Anterior cingulate cortex (tissue), 58 donors: ENCODE data around the gene GATA2.

ENCODE experiments used
- DNase-seq, 58 donors: peaks; one replicate each; lab custom pipeline; 2025; lab: John Stamatoyannopoulos, UW

Gene GATA2

GRCh38 chr3:128489674-128489926 lies 3.4 kb downstream of the GATA2 start:
- DNase-seq, result no peak

- DNase-seq, result no peak
Observed at GRCh38 chr3:128488991-128489673, 3.9 kb downstream of the GATA2 start.

DNA sequence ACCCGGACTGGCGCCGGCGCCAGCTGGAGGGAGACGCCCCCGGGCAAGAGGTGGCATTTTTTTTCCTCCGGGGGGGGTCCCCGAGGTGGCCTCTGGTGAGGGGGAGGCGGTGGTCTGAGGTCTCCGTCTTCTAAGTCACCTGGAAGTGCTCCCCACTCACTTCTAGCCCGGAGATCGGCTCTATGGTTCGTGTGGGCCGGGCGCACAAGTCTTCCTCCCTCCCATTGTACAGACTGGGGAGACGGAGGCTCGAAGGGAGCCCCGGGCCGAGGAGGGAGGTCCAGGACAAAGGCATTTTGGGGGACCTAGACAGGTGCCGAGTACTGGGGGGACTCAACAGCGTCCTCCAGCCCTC lies 4.4 kb downstream of the GATA2 start:
- no peak for DNase-seq

DNA sequence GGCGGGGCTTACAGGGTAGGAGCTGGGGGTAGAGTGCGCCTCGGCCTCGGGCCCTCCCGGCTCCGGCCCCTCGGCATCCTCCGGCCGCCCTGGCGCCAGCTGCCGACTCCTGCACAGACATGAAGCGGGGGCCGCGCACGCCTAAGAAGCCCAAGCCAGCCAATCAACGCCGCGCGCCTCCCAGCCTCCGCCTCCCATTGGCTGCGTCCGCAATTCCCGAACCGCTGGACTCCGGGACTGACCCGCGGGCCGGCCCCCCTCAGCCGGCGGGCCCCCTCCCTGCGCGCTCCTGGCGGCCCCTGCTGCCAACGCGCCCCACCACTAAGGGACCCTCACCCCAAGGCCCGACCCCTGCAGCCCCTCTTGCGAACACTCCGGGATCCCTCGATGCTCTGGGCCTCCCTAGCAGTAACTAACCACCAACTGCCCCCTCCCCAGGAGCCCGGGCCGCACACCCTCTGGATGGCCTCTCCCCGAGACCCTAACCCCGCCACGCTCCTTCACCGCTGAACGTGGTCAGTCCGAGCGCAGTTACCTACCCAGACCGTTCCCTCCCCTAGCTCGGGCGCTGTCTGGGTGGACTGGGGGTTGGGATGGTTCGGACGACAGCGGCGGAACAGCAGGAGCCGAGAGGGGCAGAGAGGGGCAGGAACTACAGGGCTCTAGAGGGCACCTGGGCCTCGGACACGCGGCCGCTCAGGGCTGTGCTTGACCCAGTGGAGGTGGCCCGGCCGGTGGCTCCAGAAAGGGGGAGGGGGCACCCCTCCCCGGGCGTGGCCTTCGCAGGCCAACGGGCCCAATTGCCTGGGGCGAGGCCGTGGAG lies 5.0 kb downstream of the GATA2 start:
- DNase-seq, result peak in 32 of 58 donors; percentile 1 to 55 (median 10)

DNA sequence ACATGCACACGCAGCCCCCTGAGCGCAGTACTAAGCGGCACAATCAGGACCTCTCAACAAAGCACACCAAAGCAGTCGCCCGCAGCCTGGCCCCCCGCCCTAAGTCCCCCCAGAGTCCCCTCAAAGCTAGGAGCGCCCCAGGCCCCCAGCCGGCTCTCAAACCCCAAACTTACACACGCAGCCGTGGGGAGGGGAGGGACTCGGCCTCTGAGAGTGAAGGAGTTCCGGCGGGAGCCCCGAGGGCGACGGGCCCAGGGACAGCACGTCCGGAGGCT lies 5.5 kb downstream of the GATA2 start:
- DNase-seq, result no peak

DNA sequence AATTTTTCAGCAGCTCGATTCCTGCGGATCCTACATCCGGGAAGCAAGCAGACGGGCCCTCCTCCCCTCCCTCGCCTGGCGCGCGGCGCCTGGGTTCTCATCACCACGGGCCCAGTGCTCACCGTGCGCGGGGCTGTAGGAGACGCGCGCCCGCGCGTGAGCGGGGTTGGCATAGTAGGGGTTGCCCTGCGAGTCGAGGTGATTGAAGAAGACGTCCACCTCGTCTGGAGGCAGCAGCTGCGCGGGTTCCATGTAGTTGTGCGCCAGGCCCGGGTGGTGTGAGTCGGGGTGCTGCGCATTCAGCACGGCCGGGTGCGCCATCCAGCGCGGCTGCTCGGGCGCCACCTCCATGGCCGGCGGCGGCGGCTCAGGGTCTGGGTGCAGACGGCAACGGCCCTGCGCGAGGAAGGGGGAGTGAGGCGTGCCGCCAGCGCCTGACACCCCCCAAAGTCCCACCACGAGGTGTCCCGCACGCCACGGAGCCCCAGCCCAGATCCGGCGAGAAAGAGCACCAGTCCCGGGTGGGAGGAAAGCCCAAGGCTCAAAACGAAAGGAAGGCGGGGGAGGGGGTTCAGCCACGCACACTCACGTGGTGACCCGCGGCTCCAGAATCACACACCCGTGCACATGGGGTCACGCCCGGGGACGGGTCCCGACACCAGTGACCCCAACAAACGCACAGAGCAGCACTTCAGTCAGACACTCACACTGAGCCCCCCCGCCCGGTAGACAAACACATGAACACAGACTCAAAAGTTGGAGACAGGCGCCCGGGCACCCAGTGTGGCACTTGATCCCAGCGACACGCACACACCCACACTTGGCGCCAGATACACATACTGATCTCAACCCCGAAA lies 6.1 kb downstream of the GATA2 start:
- DNase-seq, result peak in 1 of 58 donors; percentile 6

GRCh38 chr3:128486205-128486628 lies 6.8 kb downstream of the GATA2 start:
- no peak for DNase-seq

- DNase-seq, result no peak
Observed at GRCh38 chr3:128485282-128486204, 7.5 kb downstream of the GATA2 start.

- no peak for DNase-seq
Observed at GRCh38 chr3:128484404-128485281, 8.4 kb downstream of the GATA2 start.

DNA sequence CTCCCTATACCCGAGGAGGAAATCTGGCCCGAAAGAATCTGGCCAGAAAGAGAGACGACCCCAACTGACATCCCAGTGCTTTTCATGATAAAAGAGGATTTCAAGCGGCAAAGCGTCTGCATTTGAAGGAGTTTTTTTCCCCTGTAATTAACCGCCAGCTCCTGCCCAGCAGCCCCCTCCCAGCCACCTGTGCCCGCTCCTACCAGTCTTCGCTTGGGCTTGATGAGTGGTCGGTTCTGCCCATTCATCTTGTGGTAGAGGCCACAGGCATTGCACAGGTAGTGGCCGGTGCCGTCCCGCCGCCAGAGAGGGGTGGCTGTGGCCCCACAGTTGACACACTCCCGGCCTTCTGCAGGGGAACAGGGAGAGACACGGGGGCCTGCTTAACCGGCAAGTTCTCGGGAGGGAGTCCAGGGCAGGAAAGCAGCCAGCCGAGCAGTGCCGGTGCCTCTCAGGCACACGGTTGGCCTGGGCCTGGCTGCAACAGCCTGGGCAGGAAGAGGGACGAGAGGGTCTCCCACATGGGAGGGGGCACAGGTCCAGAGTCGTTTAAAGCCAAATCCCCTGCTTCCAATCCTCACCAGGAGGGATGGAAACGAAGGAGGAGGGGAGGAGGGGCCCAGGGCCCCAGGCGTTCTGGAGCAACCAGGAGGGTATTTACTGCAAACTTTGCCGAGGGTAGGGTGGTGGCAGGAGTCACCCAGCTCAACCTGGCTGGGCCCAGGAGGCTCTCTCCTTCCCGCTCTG lies 9.2 kb downstream of the GATA2 start:
- DNase-seq, result no peak

DNA sequence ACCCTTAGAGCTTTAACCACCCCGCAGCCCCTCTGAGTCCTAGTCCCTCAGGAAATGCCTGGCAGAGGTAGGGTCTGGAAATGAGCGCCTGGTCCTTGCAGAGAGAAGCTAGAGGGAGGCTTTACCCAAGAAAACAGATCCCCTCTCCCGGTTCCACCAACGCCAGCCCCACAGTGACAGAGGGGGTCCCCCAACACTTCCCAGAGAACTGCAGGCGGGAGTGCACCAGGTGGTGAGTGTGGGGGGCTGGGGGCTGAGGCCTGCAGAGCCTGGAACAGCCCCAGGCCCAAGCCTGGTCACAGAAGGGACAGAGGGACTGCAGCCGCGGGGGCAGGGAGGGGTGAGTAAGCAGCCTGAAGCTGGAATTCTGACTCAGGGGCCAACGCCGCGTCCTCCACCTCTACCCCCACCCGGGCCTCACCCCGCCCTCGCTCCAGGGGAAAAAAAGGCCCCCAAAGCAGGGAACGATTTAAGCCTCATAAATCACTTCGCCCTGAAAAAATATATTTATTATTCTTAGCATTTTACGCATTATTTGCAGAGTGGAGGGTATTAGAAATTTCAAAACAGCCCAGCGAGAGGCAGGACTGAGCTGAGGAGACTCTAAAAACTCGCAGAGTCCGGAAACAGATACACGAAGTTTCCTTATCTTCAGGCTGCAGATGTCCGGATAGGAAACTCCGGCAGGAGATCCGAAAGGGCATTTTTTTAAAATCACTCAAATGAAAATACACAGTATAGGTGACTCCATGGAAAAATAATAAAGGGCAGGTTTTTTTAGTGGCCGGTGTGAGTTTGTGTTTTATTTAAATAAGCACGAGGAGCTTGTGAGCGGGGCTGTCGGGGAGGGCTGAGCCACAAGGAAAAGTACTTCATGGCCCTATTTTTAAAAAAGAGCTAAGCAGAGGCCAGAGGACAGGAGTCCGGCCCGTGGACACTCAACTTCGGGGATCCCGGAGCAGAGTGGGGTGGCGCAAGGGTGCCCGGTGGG lies 10.0 kb downstream of the GATA2 start:
- no peak for DNase-seq

DNA sequence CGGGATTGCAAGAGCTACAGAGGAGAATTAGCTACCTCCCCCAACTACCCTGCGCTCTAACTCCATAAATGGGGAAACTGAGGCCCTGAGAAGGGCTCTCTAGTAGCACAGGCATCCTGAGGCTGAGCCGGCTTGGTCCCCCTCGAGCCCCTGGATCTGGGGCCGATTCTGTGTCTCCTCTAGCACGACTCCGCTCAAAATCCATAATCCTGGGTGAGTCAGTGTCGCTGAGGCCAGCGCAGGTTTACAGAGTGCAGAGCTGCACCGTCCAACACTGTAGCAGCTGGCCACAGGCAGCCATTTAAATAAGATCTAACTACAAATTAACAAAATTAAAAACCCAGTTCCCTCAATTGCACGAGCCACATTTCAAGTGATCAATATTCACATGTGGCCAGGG lies 10.8 kb downstream of the GATA2 start:
- DNase-seq, result no peak

- DNase-seq, result no peak
Observed at GRCh38 chr3:128481438-128481942, 11.5 kb downstream of the GATA2 start.

DNA sequence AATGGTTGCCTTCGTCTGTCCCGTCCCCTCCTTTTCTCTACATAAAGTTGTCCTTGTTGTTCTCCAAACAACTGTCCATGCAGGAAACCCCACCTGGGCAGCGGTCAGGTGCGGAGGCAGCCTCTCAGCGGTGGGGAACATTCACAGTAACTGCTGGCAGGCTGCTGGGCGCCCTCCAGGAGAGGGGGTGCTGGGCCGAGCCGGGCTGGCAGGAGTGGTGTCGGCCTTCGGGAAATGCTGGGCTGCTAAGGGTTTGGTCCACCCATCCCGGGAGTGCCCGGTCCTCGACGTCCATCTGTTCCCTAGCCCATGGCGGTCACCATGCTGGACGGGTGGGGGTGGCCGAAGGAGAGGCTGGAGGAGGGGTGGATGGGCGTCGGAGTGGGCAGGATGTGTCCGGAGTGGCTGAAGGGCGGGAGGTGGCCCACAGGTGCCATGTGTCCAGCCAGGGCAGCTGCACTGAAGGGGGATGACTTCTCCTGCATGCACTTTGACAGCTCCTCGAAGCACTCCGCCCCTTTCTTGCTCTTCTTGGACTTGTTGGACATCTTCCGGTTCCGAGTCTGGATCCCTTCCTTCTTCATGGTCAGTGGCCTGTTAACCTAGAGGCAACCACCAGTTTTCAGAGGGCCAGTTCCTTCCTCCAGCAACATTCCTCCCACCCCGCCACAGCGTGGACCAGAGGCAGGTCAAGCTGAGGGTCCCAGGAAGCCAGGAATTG lies 12.1 kb downstream of the GATA2 start:
- DNase-seq, result no peak

DNA sequence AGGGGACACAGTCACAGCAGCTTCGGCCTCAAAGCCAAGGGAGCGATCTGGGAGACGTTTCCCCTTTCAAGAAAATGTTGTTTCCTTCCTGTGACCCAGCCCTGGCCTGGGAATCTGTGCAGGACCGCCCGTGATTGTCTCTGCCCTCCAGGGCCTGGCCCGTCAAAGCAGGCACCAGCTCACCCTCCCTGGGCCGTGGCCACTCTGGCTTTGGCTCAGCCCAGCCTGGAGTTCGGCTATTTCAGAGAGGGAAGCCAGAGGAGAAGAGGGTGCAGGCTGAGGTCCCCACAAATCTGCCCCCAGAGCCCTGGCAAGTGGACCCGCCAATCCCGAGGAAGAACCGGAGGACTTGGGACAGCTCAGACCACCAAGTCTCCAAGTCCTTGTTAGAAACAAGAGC lies 12.7 kb downstream of the GATA2 start:
- DNase-seq, result no peak

GRCh38 chr3:128479558-128480086 lies 13.4 kb downstream of the GATA2 start:
- no peak for DNase-seq
